Measurements from ENCODE around the gene NFIC. TPM values are rescaled to one million over a fixed set of nuclear protein-coding genes. Genes with fewer than 3 reads are reported as not detected.
"Not testable (repeated sequence)": the region's sequence is repeated elsewhere in the genome, so short reads cannot be mapped to it uniquely, and the experiment has no call there.

NFIC gene
- total and polyA plus RNA-seq, 4 donors = 40.4 to 208 (median 49.8) TPM

DNA sequence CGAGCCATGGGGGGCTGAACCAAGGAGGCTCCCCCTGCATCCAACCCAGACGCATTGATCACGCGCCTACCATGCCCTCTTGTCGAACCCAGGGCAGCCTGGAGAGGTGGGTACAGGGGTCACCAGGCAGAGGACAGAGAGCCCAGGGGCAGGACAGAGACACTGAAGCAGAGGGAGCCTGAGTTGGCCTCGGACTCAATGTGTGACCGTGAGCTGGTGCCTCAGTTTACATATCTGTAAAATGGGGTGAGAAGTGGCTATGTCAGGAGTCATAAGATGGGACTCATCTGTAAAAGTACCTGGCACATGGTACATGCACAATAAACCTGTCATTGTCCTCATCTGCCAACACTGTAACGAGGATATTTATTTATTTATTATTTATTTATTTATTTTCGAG, 24.1 kb upstream of the NFIC start:
- H3K9me3 ChIP-seq (ENCODE audit: control insufficient read depth in 4 of 4, insufficient read depth in 3 of 4, low read length in 3 of 4) = no peaks in the 10 kb centered on the region
- H3K4me1 ChIP-seq (ENCODE audit: control insufficient read depth in 5 of 5, insufficient read depth in 5 of 5, low read length in 5 of 5) = peaks cover 2 to 21% (median 4%) of the 10 kb centered on the region in 5 donors
- WGBS, 2 donors = 89 to 94% methylated on average over 9 of the region's 9 CpGs
- no peak overlapping the region for H3K27ac ChIP-seq (ENCODE audit: low read depth in 1 of 2, low read length in 1 of 2)
- no peaks in the 10 kb centered on the region for H3K36me3 ChIP-seq (ENCODE audit: control insufficient read depth in 4 of 4, insufficient read depth in 4 of 4, low read length in 4 of 4)
- no peak overlapping the region for H3K9ac ChIP-seq (ENCODE audit: insufficient read depth in 1 of 2, low read length in 2 of 2)
- no peak overlapping the region for H3K4me3 ChIP-seq
- DNase-seq (no peak), ATAC-seq (ENCODE audit: insufficient read depth, low FRiP score) (no peak)
- TF ChIP-seq, protein P1, sequence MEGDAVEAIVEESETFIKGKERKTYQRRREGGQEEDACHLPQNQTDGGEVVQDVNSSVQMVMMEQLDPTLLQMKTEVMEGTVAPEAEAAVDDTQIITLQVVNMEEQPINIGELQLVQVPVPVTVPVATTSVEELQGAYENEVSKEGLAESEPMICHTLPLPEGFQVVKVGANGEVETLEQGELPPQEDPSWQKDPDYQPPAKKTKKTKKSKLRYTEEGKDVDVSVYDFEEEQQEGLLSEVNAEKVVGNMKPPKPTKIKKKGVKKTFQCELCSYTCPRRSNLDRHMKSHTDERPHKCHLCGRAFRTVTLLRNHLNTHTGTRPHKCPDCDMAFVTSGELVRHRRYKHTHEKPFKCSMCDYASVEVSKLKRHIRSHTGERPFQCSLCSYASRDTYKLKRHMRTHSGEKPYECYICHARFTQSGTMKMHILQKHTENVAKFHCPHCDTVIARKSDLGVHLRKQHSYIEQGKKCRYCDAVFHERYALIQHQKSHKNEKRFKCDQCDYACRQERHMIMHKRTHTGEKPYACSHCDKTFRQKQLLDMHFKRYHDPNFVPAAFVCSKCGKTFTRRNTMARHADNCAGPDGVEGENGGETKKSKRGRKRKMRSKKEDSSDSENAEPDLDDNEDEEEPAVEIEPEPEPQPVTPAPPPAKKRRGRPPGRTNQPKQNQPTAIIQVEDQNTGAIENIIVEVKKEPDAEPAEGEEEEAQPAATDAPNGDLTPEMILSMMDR (IDR thresholded peaks at IDR 0.05; ENCODE audit: control extremely low read depth, extremely low read depth) = no peak
- no peaks in the 10 kb centered on the region for H3K27me3 ChIP-seq (ENCODE audit: control insufficient read depth in 3 of 3, insufficient read depth in 3 of 3, low read length in 2 of 3)

DNA sequence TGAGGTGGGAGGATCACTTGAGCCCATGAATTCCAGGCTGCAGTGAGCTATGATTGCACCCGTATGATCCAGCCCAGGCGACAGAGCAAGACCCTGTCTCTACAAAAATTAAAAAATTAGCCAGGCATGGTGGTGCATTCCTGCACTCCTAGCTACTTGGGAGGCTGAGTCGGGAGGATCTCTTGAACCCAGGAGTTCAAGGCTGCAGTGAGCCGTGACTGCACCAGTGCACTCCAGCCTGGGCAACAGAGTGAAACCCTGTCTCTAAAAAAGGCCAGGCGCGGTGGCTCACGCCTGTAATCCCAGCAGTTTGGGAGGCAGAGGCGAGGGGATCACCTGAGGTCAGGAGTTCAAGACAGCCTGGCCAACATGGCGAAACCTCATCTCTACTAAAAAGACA, 23.4 kb upstream of the NFIC start:
- DNase-seq; H3K27me3 ChIP-seq (ENCODE audit: control insufficient read depth in 3 of 3, insufficient read depth in 3 of 3, low read length in 2 of 3); H3K9me3 ChIP-seq (ENCODE audit: control insufficient read depth in 4 of 4, insufficient read depth in 3 of 4, low read length in 3 of 4); H3K4me3 ChIP-seq; H3K9ac ChIP-seq (ENCODE audit: insufficient read depth in 1 of 2, low read length in 2 of 2); ATAC-seq (ENCODE audit: insufficient read depth, low FRiP score); H3K36me3 ChIP-seq (ENCODE audit: control insufficient read depth in 4 of 4, insufficient read depth in 4 of 4, low read length in 4 of 4): not testable (repeated sequence)
- Histone ChIP-seq H3K4me1 (ENCODE audit: control insufficient read depth in 5 of 5, insufficient read depth in 5 of 5, low read length in 5 of 5) (peaks cover 0 to 17% (median 4%) of the 10 kb centered on the region in 5 donors), H3K27ac (ENCODE audit: low read depth in 1 of 2, low read length in 1 of 2) (peak overlapping the region in 1 of 2 donors; percentile 55)
- WGBS, 2 donors = 88 to 90% methylated on average over 9 of the region's 9 CpGs

DNA sequence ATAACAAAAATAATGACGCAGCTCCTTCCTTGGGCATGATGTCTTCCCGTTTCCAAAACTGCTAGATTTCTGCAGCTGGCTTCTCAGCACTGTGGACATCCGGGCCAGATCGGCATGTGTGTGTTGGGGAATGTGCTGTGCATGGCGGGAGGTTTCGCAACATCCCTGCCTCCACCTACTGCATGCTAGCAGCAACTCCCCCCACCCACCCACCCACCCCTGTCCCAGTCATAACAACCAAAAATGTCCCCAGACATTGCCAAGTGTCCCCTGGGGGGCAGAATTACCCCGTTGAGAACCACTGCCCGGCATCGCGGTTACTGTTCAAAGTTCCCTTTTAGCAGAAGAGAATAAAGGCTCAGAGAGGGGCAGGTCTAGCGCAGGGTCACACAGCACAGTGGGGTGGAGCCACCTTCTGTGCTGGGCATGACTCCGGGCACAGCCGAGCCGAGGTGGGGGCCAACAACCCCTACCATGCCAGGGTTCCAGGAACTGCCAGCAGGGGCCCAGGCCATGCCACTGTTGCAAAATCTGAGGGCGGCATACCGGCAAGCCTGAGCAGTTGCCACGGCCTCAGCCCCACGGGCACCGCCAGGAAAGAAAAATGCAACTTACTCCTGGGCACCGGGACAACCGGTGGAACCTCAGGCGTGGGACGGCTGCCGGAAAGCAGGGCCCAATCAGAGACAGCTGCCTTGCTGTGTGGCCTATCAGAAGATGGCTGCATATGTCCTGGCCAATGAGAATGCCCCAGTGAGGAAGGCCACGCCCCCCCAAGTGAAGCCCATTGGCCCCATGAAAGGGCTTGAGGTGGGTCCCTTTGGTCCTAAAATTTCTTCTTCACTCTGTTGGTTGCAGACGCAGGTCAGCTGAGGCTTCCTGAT, 22.5 kb upstream of the NFIC start:
- Histone ChIP-seq H3K9ac (ENCODE audit: insufficient read depth in 1 of 2, low read length in 2 of 2) (no peak overlapping the region), H3K36me3 (ENCODE audit: control insufficient read depth in 4 of 4, insufficient read depth in 4 of 4, low read length in 4 of 4) (no peaks in the 10 kb centered on the region), H3K27me3 (ENCODE audit: control insufficient read depth in 3 of 3, insufficient read depth in 3 of 3, low read length in 2 of 3) (no peaks in the 10 kb centered on the region), H3K27ac (ENCODE audit: low read depth in 1 of 2, low read length in 1 of 2) (peak overlapping the region in 1 of 2 donors; percentile 84), H3K4me3 (no peak overlapping the region), H3K9me3 (ENCODE audit: control insufficient read depth in 4 of 4, insufficient read depth in 3 of 4, low read length in 3 of 4) (no peaks in the 10 kb centered on the region), H3K4me1 (ENCODE audit: control insufficient read depth in 5 of 5, insufficient read depth in 5 of 5, low read length in 5 of 5) (peaks cover 0 to 15% (median 4%) of the 10 kb centered on the region in 5 donors)
- TF ChIP-seq, protein P1 (IDR thresholded peaks at IDR 0.05; ENCODE audit: control extremely low read depth, extremely low read depth) = no peak
- peak; percentile 92 to 97 (median 93) for DNase-seq
- 18 to 23% methylated on average over 26 of the region's 26 CpGs for WGBS, 2 donors
- peak; percentile 87 for ATAC-seq (ENCODE audit: insufficient read depth, low FRiP score)
